Left ventricle myocardium inferior (tissue), 1 donor: ENCODE measurements around the gene ARHGDIA. TPM values are rescaled to one million over a fixed set of nuclear protein-coding genes. Genes with fewer than 3 reads are reported as not detected.

Experiments used
- DNase-seq: peaks from one replicate; pipeline ENCODE4 v3.0.0-alpha.2; 2020
- H3K27ac ChIP-seq: fragments of 200-600 bp; replicated peaks from 2 replicates; pipeline ENCODE4 v1.8.0; 2021
- H3K27me3 ChIP-seq: fragments of 200-600 bp; 2 replicates; pipeline ENCODE4 v1.8.0; 2021; ENCODE audit warnings: low read depth
- H3K36me3 ChIP-seq: fragments of 200-600 bp; 2 replicates; pipeline ENCODE4 v1.8.0; 2021
- H3K4me1 ChIP-seq: fragments of 200-600 bp; 2 replicates; pipeline ENCODE4 v1.8.0; 2021
- H3K4me3 ChIP-seq: fragments of 200-600 bp; 2 replicates; pipeline ENCODE4 v1.8.0; 2021; ENCODE audit warnings: mild to moderate bottlenecking, moderate library complexity
- H3K9me3 ChIP-seq: fragments of 200-600 bp; replicated peaks from 2 replicates; pipeline ENCODE4 v1.8.0; 2021
- CTCF ChIP-seq: fragments of 200-600 bp; IDR thresholded peaks from 2 replicates; pipeline ENCODE4 v1.8.0; 2021; ENCODE audit warnings: antibody characterized with exemption, mild to moderate bottlenecking, borderline replicate concordance
- intact Hi-C: fragments of 100-400 bp; cut with micrococcal nuclease; formaldehyde crosslinking; loops from one replicate; pipeline ENCODE4 v1.11.0; 2022
- total RNA-seq: library from RNA; stranded (reverse); fragmentation: NEBNext Ultra II Directional; extraction: Animal tissue kit (Norgen Biotek cat#: 25700); gene quantifications from one replicate; pipeline ENCODE4 v1.2.1, GENCODE V29; 2021
- donor health status: DM: no; HTN: yes; CAD: no; lungs with severe emphysema.

ARHGDIA gene
- total RNA-seq, 1 donor from 2014 or later, result 95.1 TPM

DNA sequence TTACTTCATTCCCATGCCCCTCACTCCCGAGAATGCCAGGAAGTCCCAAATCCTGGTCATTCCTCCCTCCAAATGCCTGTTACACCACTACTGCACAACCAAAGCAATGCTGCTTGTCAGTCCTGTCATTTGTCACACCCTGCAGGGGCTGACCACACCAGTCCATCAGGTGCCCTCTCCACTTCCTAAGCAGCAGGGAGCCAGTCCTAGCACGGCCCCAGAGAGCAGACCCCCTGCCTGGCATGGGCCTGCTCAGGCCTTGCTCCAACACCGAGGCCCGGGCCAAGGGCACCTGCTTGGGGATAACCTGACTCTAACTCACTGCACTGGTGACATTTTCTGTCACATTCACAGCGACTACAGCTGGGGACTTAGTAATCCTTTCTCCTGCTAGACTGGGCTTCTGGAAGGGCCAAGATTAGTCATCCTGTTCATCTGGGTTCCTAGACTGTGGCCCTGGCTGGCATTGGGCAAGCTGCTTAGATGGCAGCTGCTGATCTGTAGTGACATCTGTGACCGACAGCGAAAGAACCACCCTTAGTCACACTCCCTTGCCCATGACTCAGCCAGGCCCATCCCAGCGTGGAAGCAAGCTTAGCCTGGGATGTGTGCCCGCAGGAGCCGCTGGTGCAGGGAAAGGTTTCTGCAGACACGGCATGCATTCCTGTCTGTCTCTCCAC is 14.9 kb upstream of the ARHGDIA start:
- TF ChIP-seq CTCF, result no peak
- Histone ChIP-seq H3K4me1 (peaks cover 44% of the 10 kb centered on the region), H3K4me3 (no peak overlapping the region), H3K27me3 (no peaks in the 10 kb centered on the region), H3K27ac (no peak overlapping the region), H3K9me3 (no peaks in the 10 kb centered on the region), H3K36me3 (peaks cover 74% of the 10 kb centered on the region)
- no peak for DNase-seq
- intact Hi-C loops, result no loop called here

DNA sequence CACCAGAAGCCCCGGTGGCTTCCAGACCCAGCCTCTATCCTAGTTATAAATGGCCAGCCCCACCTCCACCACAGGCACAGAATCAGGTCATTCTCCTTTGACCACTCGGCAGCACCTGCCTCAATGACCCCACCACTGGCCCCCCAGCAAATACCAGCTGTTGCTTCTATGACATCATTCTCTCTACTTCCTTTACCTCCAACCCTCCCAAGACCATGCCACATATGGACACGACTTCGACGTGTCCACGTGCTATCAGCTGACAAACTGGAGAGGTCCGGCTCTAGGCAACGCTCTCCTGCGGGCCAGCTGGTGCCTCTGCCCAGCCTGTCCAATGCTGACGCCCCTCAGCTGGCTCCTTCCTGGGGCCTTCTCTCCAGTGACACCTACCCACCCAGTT is 14.3 kb upstream of the ARHGDIA start:
- Histone ChIP-seq H3K4me1 (peaks cover 39% of the 10 kb centered on the region), H3K27me3 (no peaks in the 10 kb centered on the region), H3K9me3 (no peaks in the 10 kb centered on the region), H3K27ac (no peak overlapping the region), H3K4me3 (no peak overlapping the region), H3K36me3 (peaks cover 74% of the 10 kb centered on the region)
- no peak for DNase-seq
- TF ChIP-seq CTCF, result no peak
- intact Hi-C loops, result no loop called here

DNA sequence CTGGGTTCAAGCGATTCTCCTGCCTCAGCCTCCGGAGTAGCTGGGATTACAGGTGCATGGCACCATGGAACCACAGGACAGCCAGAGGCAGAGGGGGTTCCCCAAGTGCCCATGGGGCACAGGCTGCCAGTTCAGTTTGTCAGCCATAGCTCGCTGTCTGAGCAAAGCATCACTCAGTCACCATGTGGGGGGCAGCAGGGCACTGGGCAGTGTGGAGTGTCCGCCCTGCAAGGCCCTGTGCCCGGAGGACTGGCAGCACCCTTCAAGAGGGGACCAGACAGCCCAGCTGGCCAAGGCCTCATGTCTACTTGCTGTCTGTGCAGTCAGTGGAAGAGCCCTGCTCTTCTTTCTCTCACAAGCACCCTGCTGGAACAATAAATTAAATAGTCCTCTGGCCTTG is 13.8 kb upstream of the ARHGDIA start:
- intact Hi-C loops, result no loop called here
- peaks cover 74% of the 10 kb centered on the region for H3K36me3 ChIP-seq

GRCh38 chr17:81884520-81884919 is 13.4 kb upstream of the ARHGDIA start:
- no peak overlapping the region for H3K27ac ChIP-seq
- intact Hi-C loops, result no loop called here
- peaks cover 74% of the 10 kb centered on the region for H3K36me3 ChIP-seq

More for the DNA sequence above, 13.8 kb upstream of the ARHGDIA start:
- TF ChIP-seq CTCF, result no peak
- Histone ChIP-seq H3K27ac (no peak overlapping the region), H3K27me3 (no peaks in the 10 kb centered on the region), H3K9me3 (no peaks in the 10 kb centered on the region), H3K4me3 (no peak overlapping the region), H3K4me1 (peaks cover 34% of the 10 kb centered on the region)
- no peak for DNase-seq

DNA sequence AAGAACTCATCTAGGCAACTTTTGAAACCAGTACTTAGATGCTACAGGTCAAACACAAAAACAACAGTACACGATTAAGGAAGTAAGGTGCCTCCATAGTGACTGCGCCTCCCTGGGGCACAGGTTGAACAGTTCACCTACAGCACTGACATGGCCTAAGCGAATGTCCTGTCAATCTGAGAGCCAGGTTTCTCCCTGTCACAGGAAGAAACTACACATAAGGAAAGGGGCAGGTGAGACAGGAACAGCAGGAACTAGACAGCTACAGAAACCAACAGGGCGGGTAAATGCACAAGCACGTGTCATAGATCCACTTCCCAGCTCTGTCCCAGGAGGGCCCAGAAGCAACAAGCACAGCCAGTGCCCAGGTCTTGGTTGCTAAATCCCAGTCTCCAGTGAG is 8.0 kb upstream of the ARHGDIA start:
- Histone ChIP-seq H3K27me3 (no peaks in the 10 kb centered on the region), H3K4me3 (no peak overlapping the region), H3K4me1 (peaks cover 1% of the 10 kb centered on the region), H3K36me3 (peaks cover 39% of the 10 kb centered on the region), H3K9me3 (no peaks in the 10 kb centered on the region), H3K27ac (no peak overlapping the region)
- no peak for DNase-seq
- no peak for TF ChIP-seq CTCF
- intact Hi-C loops, result no loop called here

More at GRCh38 chr17:81884520-81884919, 13.4 kb upstream of the ARHGDIA start:
- Histone ChIP-seq H3K4me3 (no peak overlapping the region), H3K4me1 (peaks cover 30% of the 10 kb centered on the region), H3K27me3 (no peaks in the 10 kb centered on the region), H3K9me3 (no peaks in the 10 kb centered on the region)
- TF ChIP-seq CTCF, result no peak
- no peak for DNase-seq
